Superior temporal gyrus (tissue), 1 donor: ENCODE data around the gene LZTS2.
"Not testable (repeated sequence)": the region's sequence is repeated elsewhere in the genome, so short reads cannot be mapped to it uniquely, and the experiment has no call there.

ENCODE experiments used
- DNase-seq: peaks from one replicate; pipeline ENCODE4 v3.0.0-alpha.2; 2016; ENCODE audit errors: extremely low spot score

Gene LZTS2

DNA sequence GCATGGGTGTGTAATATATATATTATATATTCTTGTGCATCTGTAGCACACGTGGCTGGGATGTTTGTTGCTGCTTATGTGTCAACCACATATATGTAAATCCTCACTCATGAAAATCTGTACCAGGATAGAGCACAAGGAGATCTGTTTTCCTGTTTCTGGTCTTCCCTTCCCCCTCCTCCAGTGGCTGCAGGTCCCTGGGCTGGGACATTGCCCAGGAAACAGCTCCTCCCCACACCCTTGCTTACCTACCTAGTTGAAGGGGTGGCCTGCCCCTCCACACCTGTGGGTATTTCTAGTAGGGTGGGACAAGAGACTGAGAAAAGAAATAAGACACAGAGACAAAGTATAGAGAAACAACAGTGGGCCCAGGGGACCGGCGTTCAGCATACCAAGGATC lies 33.7 kb downstream of the LZTS2 start:
- no peak for DNase-seq

DNA sequence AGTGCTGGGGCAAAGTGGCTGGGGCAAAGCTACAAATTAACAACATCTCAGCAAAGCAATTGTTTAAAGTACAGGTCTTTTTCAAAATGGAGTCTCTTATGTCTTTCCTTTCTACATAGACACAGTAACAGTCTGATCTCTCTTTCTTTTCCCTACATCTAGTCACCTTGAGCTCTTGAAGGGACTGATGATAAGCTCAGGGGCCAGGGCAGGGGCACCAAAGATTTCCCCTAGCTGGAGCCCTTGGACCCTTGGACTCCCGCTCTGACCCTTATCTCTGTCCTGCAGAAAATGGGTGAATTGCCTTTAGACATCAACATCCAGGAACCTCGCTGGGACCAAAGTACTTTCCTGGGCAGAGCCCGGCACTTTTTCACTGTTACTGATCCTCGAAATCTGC lies 34.8 kb downstream of the LZTS2 start:
- DNase-seq: not testable (repeated sequence)

DNA sequence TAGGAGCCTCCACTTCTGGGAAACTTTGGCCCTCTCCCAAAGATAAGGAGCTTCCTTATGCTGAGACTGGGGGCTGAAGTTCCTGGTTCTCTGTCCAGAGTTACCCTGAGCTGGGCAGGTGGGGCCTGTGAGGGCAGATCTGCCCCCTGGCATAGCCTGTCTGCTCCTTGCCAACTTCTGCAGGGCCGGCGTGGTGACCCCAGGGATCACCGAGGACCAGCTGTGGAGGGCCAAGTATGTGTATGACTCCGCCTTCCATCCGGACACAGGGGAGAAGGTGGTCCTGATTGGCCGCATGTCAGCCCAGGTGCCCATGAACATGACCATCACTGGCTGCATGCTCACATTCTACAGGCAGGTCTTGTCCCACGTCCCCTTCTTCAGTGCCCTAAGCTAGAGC lies 35.7 kb downstream of the LZTS2 start:
- no peak for DNase-seq

DNA sequence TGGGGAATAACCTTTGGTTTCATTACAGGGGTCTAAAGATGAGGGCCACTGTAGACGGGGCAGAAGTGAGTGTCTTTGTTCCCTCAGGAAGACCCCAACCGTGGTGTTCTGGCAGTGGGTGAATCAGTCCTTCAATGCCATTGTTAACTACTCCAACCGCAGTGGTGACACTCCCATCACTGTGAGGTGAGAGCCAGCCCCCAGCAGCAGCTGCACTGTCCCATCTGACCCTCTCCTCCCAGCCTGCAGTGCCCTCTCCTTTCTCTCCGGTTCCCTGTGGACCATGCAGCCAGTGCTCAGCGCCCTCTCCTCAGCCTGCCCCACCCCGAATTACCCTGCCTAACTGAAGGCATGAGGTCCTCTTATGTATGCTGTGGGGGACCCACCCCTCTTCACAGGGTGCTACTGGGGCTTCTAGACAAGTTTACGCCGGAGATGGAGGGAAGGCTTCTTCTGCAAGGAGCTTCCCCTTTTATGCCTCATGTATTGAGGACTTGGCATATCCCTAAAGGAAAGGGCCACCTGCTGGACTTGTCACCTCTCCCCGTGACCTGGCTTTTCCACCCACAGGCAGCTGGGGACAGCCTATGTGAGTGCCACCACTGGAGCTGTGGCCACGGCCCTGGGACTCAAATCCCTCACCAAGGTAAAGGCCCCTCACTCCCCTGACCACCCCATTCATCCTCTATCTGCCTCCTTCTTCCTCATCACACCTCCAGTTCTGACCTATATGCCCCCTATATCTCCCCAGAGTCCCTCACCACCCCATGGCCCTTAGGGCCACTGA lies 36.5 kb downstream of the LZTS2 start:
- DNase-seq: no peak

DNA sequence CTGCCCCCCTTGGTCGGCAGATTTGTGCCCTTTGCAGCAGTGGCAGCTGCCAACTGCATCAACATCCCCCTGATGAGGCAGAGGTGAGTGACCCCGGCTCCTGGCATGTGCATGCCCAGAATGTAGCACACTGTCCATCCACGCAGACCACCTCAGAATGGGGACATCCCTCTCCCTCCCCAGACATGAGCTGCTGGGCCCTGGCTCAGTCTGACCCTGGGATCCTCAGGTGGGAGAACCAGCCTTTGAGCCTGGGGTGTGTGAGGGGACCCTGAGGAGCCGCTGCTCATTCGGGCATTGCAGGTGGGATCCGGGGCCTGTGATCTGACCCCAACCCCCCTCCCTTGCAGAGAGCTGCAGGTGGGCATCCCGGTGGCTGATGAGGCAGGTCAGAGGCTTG lies 37.1 kb downstream of the LZTS2 start:
- DNase-seq: no peak

- no peak for DNase-seq
Observed at GRCh38 chr10:101038484-101038883, 38.9 kb downstream of the LZTS2 start.

- peak; percentile 56 for DNase-seq
Observed at GRCh38 chr10:101040061-101040460, 40.5 kb downstream of the LZTS2 start.

DNA sequence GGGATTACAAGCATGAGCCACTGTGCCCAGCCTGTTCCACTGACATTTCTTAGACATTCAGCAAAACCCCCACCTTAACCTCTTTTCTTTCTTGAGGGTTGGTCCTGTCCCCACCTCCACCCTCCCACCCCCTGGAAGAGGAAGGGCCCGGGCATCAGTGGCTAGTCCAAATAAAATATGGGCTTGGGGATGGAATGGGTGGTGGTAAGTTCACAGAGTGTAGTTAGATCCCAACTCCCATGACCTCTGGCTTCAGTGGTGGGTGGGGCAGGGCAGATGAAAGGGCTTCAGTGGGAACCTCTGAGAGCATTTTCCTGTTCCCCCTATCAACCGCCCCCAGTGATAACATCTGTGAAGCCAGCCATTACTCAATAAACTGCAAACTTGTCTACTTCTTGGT lies 41.2 kb downstream of the LZTS2 start:
- no peak for DNase-seq

DNA sequence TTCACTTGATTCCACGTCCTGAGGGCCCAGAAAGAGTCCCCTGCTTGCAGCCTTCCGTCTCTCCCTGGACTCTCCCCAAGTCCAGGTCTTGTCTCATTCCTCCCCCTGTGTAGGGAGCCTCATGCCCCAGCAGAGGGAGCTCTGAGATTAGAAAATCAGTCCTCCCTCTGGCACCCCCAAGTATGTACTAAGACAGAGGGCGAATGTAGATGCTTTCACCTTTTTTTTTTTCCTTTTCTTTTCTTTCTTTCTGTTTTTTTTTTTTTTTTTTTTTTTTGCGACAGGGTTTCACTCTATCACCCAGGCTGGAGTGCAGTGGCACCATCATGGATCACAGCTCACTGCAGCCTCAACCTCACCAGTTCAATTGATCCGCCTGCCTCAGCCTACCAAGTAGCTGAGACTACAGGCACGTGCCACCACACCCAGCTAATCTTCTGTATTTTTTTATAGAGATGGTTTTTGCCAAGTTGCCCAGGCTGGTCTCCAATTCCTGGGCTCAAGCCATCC lies 41.7 kb downstream of the LZTS2 start:
- peak; percentile 93 for DNase-seq

GRCh38 chr10:101042118-101042517 lies 42.5 kb downstream of the LZTS2 start:
- DNase-seq: no peak

GRCh38 chr10:101042667-101043362 lies 43.2 kb downstream of the LZTS2 start:
- DNase-seq: peak; percentile 85

GRCh38 chr10:101043363-101043707 lies 43.7 kb downstream of the LZTS2 start:
- no peak for DNase-seq

GRCh38 chr10:101044117-101044516 lies 44.5 kb downstream of the LZTS2 start:
- DNase-seq: no peak

DNA sequence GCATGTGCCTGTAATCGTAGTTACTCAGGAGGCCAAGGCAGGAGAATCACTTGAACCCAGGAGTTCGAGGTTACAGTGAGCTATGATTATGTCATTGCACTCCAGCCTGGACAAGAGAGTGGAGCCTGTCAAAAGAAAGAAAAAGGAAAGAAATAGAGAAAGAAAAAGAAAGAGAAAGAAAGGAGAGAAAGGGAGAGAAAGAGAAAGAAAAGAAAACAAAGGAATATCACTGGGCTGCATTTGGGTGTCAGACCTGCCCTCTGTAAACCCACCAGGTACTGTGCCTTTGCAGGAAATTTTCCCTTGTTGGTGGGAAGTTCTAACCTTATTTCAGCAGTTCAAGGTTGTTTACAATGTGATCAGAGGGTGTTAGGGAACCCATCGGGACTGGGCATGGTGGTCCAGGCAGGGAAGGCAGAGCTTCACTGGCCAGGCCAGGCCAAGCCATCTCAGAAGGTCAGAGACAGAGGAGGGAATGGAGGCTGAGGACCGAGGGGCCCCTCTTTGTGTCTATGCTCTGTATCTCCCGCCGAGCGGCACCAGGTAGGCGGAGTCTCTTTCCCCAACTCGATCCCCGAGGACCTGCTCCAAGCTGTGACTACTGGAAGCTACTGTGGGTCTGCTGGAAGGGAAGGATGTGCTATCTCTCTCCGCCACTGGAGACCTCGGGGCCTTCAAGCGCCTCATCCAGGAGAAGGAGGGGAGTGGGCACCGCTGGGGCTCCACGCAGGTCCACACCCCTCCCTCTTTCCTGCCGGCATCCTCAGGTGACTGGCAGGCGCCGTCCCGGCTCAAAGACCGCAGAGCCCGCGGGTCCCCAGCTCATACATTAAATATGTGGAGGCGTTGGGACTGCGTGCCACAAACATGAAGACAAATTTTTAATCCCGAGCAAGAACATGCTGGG lies 47.0 kb downstream of the LZTS2 start:
- DNase-seq: no peak

DNA sequence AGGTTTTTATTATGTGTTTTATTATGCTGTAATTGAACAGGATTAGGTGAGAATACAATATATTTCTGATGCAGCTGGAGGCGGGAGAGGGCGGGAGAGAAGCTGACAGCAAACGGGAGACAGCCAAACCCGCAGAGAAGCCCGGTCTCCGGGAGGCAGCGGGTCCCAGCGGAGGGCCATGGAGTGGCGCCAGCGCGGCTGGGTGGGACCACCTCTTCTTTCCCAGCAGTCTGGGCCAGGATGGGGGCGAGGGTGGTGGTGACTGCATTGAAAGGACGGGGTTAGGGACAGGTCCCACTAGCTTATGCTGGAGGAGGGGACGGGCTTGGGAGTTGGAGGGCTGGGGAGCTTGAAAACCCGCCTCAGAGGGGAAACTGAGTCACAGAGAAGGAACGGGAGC lies 47.7 kb downstream of the LZTS2 start:
- DNase-seq: no peak

DNA sequence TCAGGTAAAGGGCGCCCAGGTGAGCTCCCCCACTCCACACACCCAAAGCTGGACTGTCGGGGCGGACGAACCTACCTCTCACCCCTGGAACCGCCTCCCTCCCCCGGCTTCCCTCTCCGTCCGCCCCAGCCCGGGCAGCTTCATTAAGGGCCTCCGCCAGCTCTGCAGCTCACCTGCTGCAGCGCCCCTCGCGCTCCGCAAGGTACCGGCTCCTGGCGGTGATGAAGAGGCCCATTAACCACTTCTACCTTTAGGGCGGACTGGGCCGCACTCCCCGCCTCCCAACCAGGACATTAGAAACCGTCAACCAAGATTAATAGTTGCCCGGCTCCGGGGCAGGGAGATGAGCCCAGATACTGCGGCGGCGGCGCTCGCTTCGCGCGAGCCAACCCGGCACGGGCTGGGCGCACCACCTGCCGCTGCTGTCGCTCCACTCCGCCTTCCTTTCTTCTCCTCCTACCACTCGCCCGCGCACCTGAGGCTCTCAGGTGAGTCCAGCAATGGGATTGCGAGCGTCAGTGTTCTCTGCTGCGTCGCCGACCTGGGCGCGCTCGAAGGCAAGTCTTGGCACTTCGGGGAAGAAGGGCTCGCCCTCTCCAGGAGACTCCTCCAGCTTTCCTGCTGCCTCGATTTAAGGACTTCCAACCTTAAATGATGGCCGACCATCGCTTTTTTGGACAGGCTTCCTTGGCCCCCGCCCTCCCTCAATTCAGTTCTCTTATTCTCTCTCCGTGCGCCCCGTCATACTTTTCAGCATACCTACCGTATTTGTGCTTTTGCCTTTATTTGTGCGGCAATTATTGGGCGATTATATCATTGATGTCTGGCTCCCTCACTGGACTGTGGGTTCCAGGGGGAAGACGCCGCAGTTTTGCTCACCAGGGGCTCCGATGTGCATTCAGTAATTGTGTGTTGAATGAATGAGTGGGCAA lies 48.6 kb downstream of the LZTS2 start:
- no peak for DNase-seq

- DNase-seq: no peak
Observed at GRCh38 chr10:101050208-101051069, 50.8 kb downstream of the LZTS2 start.

DNA sequence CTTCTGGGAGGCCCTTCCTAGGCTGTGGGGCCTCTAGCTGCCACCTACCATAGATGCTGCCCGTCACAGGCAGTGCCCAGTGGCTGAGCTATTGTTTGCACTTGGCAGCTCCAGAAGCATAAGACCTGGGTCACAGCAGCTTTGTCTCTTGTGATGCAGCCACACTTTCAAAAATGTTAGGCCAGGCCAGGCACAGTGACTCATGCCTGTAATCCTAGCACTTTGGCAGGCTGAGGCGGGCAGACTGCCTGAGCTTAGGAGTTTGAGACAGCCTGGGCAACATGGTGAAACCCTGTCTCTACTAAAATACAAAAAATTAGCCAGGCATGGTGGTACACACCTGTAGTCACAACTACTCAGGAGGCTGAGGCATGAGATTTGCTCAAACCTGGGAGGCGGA lies 52.7 kb downstream of the LZTS2 start:
- DNase-seq: no peak

DNA sequence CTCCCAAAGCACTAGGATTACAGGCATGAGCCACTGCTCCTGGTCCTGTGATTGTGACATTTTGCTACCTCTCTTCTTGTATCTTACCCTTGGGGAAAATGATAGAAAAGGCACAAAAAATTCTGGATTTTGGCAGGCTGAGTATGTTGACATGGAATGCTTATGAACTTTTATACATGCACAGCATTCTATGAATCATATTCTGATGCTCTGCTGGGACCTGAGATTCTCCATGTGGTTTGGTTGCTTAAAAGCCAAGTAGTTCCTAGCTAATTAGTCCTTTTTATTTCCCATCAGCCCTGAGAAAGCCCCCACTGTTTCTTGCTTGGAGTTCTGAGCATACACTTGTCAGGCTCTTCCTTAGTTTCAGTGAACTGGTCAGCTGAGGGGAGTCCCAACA lies 53.9 kb downstream of the LZTS2 start:
- DNase-seq: no peak

GRCh38 chr10:101054351-101054750 lies 54.7 kb downstream of the LZTS2 start:
- DNase-seq: no peak
